Thoracic aorta (tissue), 2 donors: Measurements from ENCODE around the gene CYB5A. TPM values are rescaled to one million over a fixed set of nuclear protein-coding genes. Genes with fewer than 3 reads are reported as not detected.

Source experiments
- ATAC-seq: fragments of 150-250 bp; one replicate; pipeline ENCODE4 v1.8.0; 2017; ENCODE audit warnings: low read depth; ENCODE audit not compliant: insufficient number of reproducible peaks, low FRiP score
- DNase-seq: peaks from one replicate; pipeline ENCODE4 v3.0.0-alpha.2; 2020; ENCODE audit warnings: low spot score
- H3K27ac ChIP-seq, 2 donors: fragments of 200-600 bp; sonication (generic); 1 replicate in 1 of 2; 2 replicates in 1 of 2; pipeline ENCODE4 v1.5.1; 2016; ENCODE audit warnings: mild to moderate bottlenecking in 2 of 2, moderate library complexity in 2 of 2
- H3K27me3 ChIP-seq: fragments of 200-600 bp; sonication (generic); replicated peaks from 2 replicates; pipeline ENCODE4 v1.6.0; 2016; ENCODE audit warnings: mild to moderate bottlenecking; ENCODE audit not compliant: insufficient read depth
- H3K36me3 ChIP-seq: fragments of 200-600 bp; sonication (generic); one replicate; pipeline ENCODE4 v1.5.1; 2016
- H3K4me1 ChIP-seq, 2 donors: fragments of 200-600 bp; sonication (generic); 1 replicate in 1 of 2; 2 replicates in 1 of 2; pipeline versions ENCODE4 v1.5.1 to v1.6.0; 2016; ENCODE audit warnings: low read depth in 2 of 2, mild to moderate bottlenecking in 1 of 2; ENCODE audit not compliant: control insufficient read depth in 1 of 2
- H3K4me3 ChIP-seq: fragments of 200-600 bp; sonication (generic); 2 replicates; pipeline ENCODE4 v1.5.1; 2016; ENCODE audit warnings: mild to moderate bottlenecking
- H3K9me3 ChIP-seq: fragments of 200-600 bp; sonication (generic); 2 replicates; pipeline ENCODE4 v1.5.1; 2016
- CTCF ChIP-seq: fragments of 200-600 bp; sonication (generic); IDR thresholded peaks from one replicate; pipeline ENCODE4 v1.5.1; 2019; ENCODE audit warnings: antibody characterized with exemption
- total RNA-seq, 2 donors: library from RNA; depleted of rRNA; stranded (reverse); fragments of >200 nt; gene quantifications; one replicate each; pipeline versions ENCODE4 v1.1.0 to v1.2.3, GENCODE V29; 2016

Gene CYB5A
- total RNA-seq, 2 donors from 2014 or later: 57.0 to 121 TPM

GRCh38 chr18:74226666-74227065 is 65.1 kb downstream of the CYB5A start:
- Histone ChIP-seq H3K27ac (no peak overlapping the region), H3K9me3 (no peaks in the 10 kb centered on the region), H3K4me1 (no peaks in the 10 kb centered on the region), H3K27me3 (no peaks in the 10 kb centered on the region), H3K4me3 (no peak overlapping the region), H3K36me3 (no peaks in the 10 kb centered on the region)
- no peak for TF ChIP-seq CTCF
- DNase-seq: no peak
- ATAC-seq: no peak

- H3K27me3 ChIP-seq: no peaks in the 10 kb centered on the region
- DNase-seq (no peak), ATAC-seq (no peak)
- H3K4me1 ChIP-seq: no peaks in the 10 kb centered on the region
- no peaks in the 10 kb centered on the region for H3K9me3 ChIP-seq
- no peaks in the 10 kb centered on the region for H3K36me3 ChIP-seq
- H3K4me3 ChIP-seq: no peak overlapping the region
- H3K27ac ChIP-seq: no peak overlapping the region
- no peak for TF ChIP-seq CTCF
These were observed 65.6 kb downstream of the CYB5A start for GRCh38 chr18:74226156-74226555.

GRCh38 chr18:74225193-74225840 is 66.4 kb downstream of the CYB5A start:
- Histone ChIP-seq H3K4me1 (no peaks in the 10 kb centered on the region), H3K36me3 (no peaks in the 10 kb centered on the region), H3K27ac (no peak overlapping the region), H3K9me3 (no peaks in the 10 kb centered on the region), H3K4me3 (no peak overlapping the region), H3K27me3 (no peaks in the 10 kb centered on the region)
- DNase-seq (no peak), ATAC-seq (no peak)
- no peak for TF ChIP-seq CTCF

- ATAC-seq: no peak
- Histone ChIP-seq H3K4me3 (no peak overlapping the region), H3K4me1 (no peaks in the 10 kb centered on the region), H3K27me3 (no peaks in the 10 kb centered on the region), H3K36me3 (no peaks in the 10 kb centered on the region), H3K9me3 (no peaks in the 10 kb centered on the region), H3K27ac (no peak overlapping the region)
- DNase-seq: no peak
- TF ChIP-seq CTCF: no peak
These were observed 68.9 kb downstream of the CYB5A start for GRCh38 chr18:74222710-74223494.

- H3K4me1 ChIP-seq: no peaks in the 10 kb centered on the region
- DNase-seq: no peak
- TF ChIP-seq CTCF: no peak
- H3K27ac ChIP-seq: no peak overlapping the region
- no peaks in the 10 kb centered on the region for H3K9me3 ChIP-seq
- no peaks in the 10 kb centered on the region for H3K36me3 ChIP-seq
- no peak for ATAC-seq
- no peak overlapping the region for H3K4me3 ChIP-seq
- H3K27me3 ChIP-seq: no peaks in the 10 kb centered on the region
These were observed 70.7 kb downstream of the CYB5A start for GRCh38 chr18:74221081-74221480.
